ENCODE results near the gene PDLIM5.
"Not testable (repeated sequence)": the region's sequence is repeated elsewhere in the genome, so short reads cannot be mapped to it uniquely, and the experiment has no call there.

GRCh38 chr4:94557632-94558031, 105.9 kb downstream of the PDLIM5 start:
- TF ChIP-seq CTCF (conservative IDR thresholded peaks at IDR 0.05; ENCODE audit: low read length); EZH2phosphoT487 (IDR thresholded peaks at IDR 0.05; ENCODE audit: borderline replicate concordance): not testable (repeated sequence)
